Thoracic aorta (tissue), 2 donors: ENCODE measurements around the gene SEPHS1. TPM values are rescaled to one million over a fixed set of nuclear protein-coding genes. Genes with fewer than 3 reads are reported as not detected.

ENCODE experiments used
- ATAC-seq: fragments of 150-250 bp; one replicate; pipeline ENCODE4 v1.8.0; 2017; ENCODE audit warnings: low read depth; ENCODE audit not compliant: insufficient number of reproducible peaks, low FRiP score
- DNase-seq: peaks from one replicate; pipeline ENCODE4 v3.0.0-alpha.2; 2020; ENCODE audit warnings: low spot score
- H3K27ac ChIP-seq, 2 donors: fragments of 200-600 bp; sonication (generic); 1 replicate in 1 of 2; 2 replicates in 1 of 2; pipeline ENCODE4 v1.5.1; 2016; ENCODE audit warnings: mild to moderate bottlenecking in 2 of 2, moderate library complexity in 2 of 2
- H3K27me3 ChIP-seq: fragments of 200-600 bp; sonication (generic); replicated peaks from 2 replicates; pipeline ENCODE4 v1.6.0; 2016; ENCODE audit warnings: mild to moderate bottlenecking; ENCODE audit not compliant: insufficient read depth
- H3K36me3 ChIP-seq: fragments of 200-600 bp; sonication (generic); one replicate; pipeline ENCODE4 v1.5.1; 2016
- H3K4me1 ChIP-seq, 2 donors: fragments of 200-600 bp; sonication (generic); 1 replicate in 1 of 2; 2 replicates in 1 of 2; pipeline versions ENCODE4 v1.5.1 to v1.6.0; 2016; ENCODE audit warnings: low read depth in 2 of 2, mild to moderate bottlenecking in 1 of 2; ENCODE audit not compliant: control insufficient read depth in 1 of 2
- H3K4me3 ChIP-seq: fragments of 200-600 bp; sonication (generic); 2 replicates; pipeline ENCODE4 v1.5.1; 2016; ENCODE audit warnings: mild to moderate bottlenecking
- H3K9me3 ChIP-seq: fragments of 200-600 bp; sonication (generic); 2 replicates; pipeline ENCODE4 v1.5.1; 2016
- CTCF ChIP-seq: fragments of 200-600 bp; sonication (generic); IDR thresholded peaks from one replicate; pipeline ENCODE4 v1.5.1; 2019; ENCODE audit warnings: antibody characterized with exemption
- total RNA-seq, 2 donors: library from RNA; depleted of rRNA; stranded (reverse); fragments of >200 nt; gene quantifications; one replicate each; pipeline versions ENCODE4 v1.1.0 to v1.2.3, GENCODE V29; 2016

Gene SEPHS1
- total RNA-seq, 2 donors from 2014 or later, result 24.8 to 68.6 TPM

GRCh38 chr10:13270877-13271551 lies 77.1 kb downstream of the SEPHS1 start:
- no peak for TF ChIP-seq CTCF
- Histone ChIP-seq H3K4me3 (no peak overlapping the region), H3K27me3 (no peaks in the 10 kb centered on the region), H3K9me3 (no peaks in the 10 kb centered on the region), H3K4me1 (peaks cover 11 to 20% of the 10 kb centered on the region in 2 donors), H3K36me3 (no peaks in the 10 kb centered on the region), H3K27ac (peak overlapping the region in 1 of 2 donors; percentile 35)
- DNase-seq (no peak), ATAC-seq (no peak)

- H3K4me3 ChIP-seq, result no peak overlapping the region
- H3K4me1 ChIP-seq, result peaks cover 11 to 20% of the 10 kb centered on the region in 2 donors
- DNase-seq, result no peak
- H3K36me3 ChIP-seq, result no peaks in the 10 kb centered on the region
- H3K27ac ChIP-seq, result no peak overlapping the region
- no peaks in the 10 kb centered on the region for H3K9me3 ChIP-seq
- no peak for TF ChIP-seq CTCF
- no peaks in the 10 kb centered on the region for H3K27me3 ChIP-seq
- ATAC-seq, result no peak
These were observed 79.3 kb downstream of the SEPHS1 start for GRCh38 chr10:13268841-13269240.

- no peaks in the 10 kb centered on the region for H3K27me3 ChIP-seq
- no peak for TF ChIP-seq CTCF
- peaks cover 11 to 20% of the 10 kb centered on the region in 2 donors for H3K4me1 ChIP-seq
- no peak overlapping the region for H3K27ac ChIP-seq
- H3K9me3 ChIP-seq, result no peaks in the 10 kb centered on the region
- H3K36me3 ChIP-seq, result no peaks in the 10 kb centered on the region
- DNase-seq (no peak), ATAC-seq (no peak)
- no peak overlapping the region for H3K4me3 ChIP-seq
These were observed 79.8 kb downstream of the SEPHS1 start for GRCh38 chr10:13268310-13268709.

Other genes starting within 250 kb of the SEPHS1 start
- gene OPTN, start 248.1 kb downstream of the SEPHS1 start, total RNA-seq, result 10 to 100 TPM; 55.8 to 70.3 TPM
- gene MCM10, start 186.7 kb downstream of the SEPHS1 start, total RNA-seq, result under 1 TPM in 1 of 2 donors, not detected in 1; 0.27 TPM
- gene UCMA, start 113.9 kb downstream of the SEPHS1 start, total RNA-seq, result not detected
- 10 to 100 TPM; 23.8 to 27.1 TPM for gene PHYH, start 48.2 kb downstream of the SEPHS1 start, total RNA-seq
- gene BEND7, start 180.7 kb upstream of the SEPHS1 start, total RNA-seq, result 10 to 100 TPM; 15.3 to 38.5 TPM
- gene PRPF18, start 238.7 kb upstream of the SEPHS1 start, total RNA-seq, result 10 to 100 TPM; 18.0 to 40.2 TPM